ENCODE data around the gene RPL22.

RPL22 gene

DNA sequence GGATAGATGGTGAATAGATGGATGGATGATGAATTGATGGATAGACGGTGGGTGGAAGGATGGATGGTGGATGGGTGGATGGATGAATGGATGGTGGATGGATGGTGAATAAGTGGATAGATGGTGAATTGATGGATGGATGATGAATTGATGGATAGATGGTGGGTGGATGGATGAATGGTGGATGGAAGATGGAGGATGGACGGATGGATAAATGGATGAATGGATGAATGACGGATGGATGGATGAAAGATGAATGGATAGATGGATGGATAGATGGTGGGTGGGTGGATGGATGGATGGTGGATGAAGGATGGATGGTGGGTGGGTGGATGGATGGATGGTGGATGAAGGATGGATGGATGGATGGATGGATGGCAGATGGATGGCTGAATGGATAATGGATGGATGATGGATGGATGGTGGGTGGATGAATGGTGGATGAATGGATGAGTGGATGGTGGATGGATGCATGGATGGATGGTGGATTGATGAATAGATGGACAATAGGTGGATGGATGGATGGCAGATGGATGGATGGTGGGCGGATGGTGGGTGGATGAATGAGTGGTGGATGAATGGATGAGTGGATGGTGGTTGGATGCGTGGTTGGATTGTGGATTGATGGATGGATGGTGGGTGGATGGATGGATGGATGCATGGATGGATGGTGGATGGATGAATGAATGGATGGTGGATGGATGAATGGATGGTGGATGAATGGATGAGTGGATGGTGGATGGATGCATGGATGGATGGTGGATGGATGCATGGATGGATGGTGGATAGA is 24.6 kb downstream of the RPL22 start:
- H3K9me3 ChIP-seq (replicated peaks; ENCODE audit: insufficient read depth, low read length), result no peaks in the 10 kb centered on the region
- H3K36me3 ChIP-seq (replicated peaks; ENCODE audit: insufficient read depth, low read length), result no peaks in the 10 kb centered on the region
- H3K4me3 ChIP-seq (ENCODE audit: low read length), result no peak overlapping the region
- no peaks in the 10 kb centered on the region for H3K4me1 ChIP-seq (ENCODE audit: low read length)
- no peak for DNase-seq
- peaks cover 79% of the 10 kb centered on the region for H3K27me3 ChIP-seq (replicated peaks; ENCODE audit: insufficient read depth, low read length)
- H4K20me1 ChIP-seq (ENCODE audit: insufficient read depth, low read length), result no peaks in the 10 kb centered on the region
- H3F3A ChIP-seq (ENCODE audit: insufficient read depth, low read length), result no peaks in the 10 kb centered on the region
- H3K79me2 ChIP-seq (ENCODE audit: low read length), result no peaks in the 10 kb centered on the region
- H3K9ac ChIP-seq (ENCODE audit: low read length), result no peak overlapping the region
- TF ChIP-seq EZH2phosphoT487 (IDR thresholded peaks at IDR 0.05; ENCODE audit: low read length) (no peak), EZH2 (optimal IDR thresholded peaks at IDR 0.05; ENCODE audit: low read depth, low read length) (no peak)
- TF ChIP-seq, protein P1, sequence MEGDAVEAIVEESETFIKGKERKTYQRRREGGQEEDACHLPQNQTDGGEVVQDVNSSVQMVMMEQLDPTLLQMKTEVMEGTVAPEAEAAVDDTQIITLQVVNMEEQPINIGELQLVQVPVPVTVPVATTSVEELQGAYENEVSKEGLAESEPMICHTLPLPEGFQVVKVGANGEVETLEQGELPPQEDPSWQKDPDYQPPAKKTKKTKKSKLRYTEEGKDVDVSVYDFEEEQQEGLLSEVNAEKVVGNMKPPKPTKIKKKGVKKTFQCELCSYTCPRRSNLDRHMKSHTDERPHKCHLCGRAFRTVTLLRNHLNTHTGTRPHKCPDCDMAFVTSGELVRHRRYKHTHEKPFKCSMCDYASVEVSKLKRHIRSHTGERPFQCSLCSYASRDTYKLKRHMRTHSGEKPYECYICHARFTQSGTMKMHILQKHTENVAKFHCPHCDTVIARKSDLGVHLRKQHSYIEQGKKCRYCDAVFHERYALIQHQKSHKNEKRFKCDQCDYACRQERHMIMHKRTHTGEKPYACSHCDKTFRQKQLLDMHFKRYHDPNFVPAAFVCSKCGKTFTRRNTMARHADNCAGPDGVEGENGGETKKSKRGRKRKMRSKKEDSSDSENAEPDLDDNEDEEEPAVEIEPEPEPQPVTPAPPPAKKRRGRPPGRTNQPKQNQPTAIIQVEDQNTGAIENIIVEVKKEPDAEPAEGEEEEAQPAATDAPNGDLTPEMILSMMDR (IDR thresholded peaks at IDR 0.05; ENCODE audit: low read length), result no peak
- H2AFZ ChIP-seq (ENCODE audit: low read length), result no peak overlapping the region
- H3K27ac ChIP-seq (ENCODE audit: low read length), result no peak overlapping the region
- H3K4me2 ChIP-seq (ENCODE audit: low read depth, low read length), result no peak overlapping the region
- no peaks in the 10 kb centered on the region for H3K9me2 ChIP-seq (replicated peaks; ENCODE audit: insufficient read depth, low read length)

DNA sequence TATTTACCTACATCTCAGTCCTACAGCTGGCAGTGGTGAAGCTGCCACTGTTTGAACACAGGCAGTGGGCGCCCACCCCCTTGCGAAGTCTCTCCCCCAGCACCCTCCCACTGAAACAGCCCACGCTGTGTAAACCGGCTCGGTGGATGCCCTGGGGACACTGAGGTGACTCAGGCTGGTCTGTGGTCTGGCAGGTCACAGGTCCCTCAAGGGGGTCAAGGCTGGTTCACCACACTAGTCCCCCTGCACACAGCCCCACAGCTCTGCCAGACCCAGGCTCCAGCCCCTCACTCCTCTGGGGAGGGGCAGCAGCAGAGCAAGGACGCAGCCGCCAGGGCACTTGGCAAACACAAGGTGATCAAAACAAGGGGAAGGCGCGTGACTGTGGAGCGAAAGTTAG is 26.8 kb downstream of the RPL22 start:
- Histone ChIP-seq H2AFZ (ENCODE audit: low read length) (no peak overlapping the region), H3F3A (ENCODE audit: insufficient read depth, low read length) (no peaks in the 10 kb centered on the region), H3K79me2 (ENCODE audit: low read length) (no peaks in the 10 kb centered on the region), H3K4me2 (ENCODE audit: low read depth, low read length) (no peak overlapping the region), H3K36me3 (replicated peaks; ENCODE audit: insufficient read depth, low read length) (no peaks in the 10 kb centered on the region), H3K9ac (ENCODE audit: low read length) (no peak overlapping the region), H3K9me3 (replicated peaks; ENCODE audit: insufficient read depth, low read length) (no peaks in the 10 kb centered on the region), H3K27me3 (replicated peaks; ENCODE audit: insufficient read depth, low read length) (peaks cover 85% of the 10 kb centered on the region), H3K4me1 (ENCODE audit: low read length) (no peaks in the 10 kb centered on the region), H4K20me1 (ENCODE audit: insufficient read depth, low read length) (no peaks in the 10 kb centered on the region), H3K9me2 (replicated peaks; ENCODE audit: insufficient read depth, low read length) (no peaks in the 10 kb centered on the region), H3K4me3 (ENCODE audit: low read length) (no peak overlapping the region), H3K27ac (ENCODE audit: low read length) (no peak overlapping the region)
- no peak for DNase-seq
- TF ChIP-seq, protein P1 (IDR thresholded peaks at IDR 0.05; ENCODE audit: low read length), result no peak
- TF ChIP-seq EZH2phosphoT487 (IDR thresholded peaks at IDR 0.05; ENCODE audit: low read length), result no peak
- TF ChIP-seq EZH2 (optimal IDR thresholded peaks at IDR 0.05; ENCODE audit: low read depth, low read length), result no peak

DNA sequence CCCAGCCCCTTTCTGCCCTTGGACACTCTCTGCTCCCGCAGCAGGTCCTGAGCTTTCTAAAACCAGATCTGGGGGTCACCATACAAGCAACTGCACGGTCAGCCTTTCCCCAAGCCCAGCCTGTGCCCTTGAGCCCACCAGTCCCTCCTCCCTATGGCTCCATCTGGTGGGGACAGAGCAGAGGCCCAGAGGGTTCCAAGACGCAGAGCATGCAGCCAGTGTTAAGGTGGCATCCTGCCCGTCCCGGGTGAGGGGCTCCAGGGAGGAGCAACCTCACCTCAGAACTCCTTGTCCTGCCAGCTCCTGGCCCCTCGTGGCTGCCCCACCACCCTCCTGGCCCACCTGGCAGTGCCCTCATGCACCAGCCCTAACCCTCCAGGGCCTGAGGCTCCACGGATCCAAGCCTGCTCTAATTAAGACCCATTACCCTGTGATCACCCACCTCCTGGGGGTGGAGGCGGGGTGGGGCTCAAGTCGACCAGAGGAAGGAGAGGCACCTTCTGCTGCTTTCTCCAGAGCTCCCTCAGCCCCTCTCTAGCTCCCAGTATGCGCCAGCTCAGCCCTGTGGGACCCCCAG is 27.8 kb downstream of the RPL22 start:
- no peaks in the 10 kb centered on the region for H3K9me3 ChIP-seq (replicated peaks; ENCODE audit: insufficient read depth, low read length)
- no peaks in the 10 kb centered on the region for H3K9me2 ChIP-seq (replicated peaks; ENCODE audit: insufficient read depth, low read length)
- H3K9ac ChIP-seq (ENCODE audit: low read length), result no peak overlapping the region
- H3K36me3 ChIP-seq (replicated peaks; ENCODE audit: insufficient read depth, low read length), result no peaks in the 10 kb centered on the region
- no peak overlapping the region for H2AFZ ChIP-seq (ENCODE audit: low read length)
- H3K27me3 ChIP-seq (replicated peaks; ENCODE audit: insufficient read depth, low read length), result peaks cover 85% of the 10 kb centered on the region
- H3K4me2 ChIP-seq (ENCODE audit: low read depth, low read length), result no peak overlapping the region
- no peak for DNase-seq
- no peaks in the 10 kb centered on the region for H4K20me1 ChIP-seq (ENCODE audit: insufficient read depth, low read length)
- no peaks in the 10 kb centered on the region for H3K79me2 ChIP-seq (ENCODE audit: low read length)
- H3K27ac ChIP-seq (ENCODE audit: low read length), result no peak overlapping the region
- H3K4me3 ChIP-seq (ENCODE audit: low read length), result no peak overlapping the region
- no peaks in the 10 kb centered on the region for H3K4me1 ChIP-seq (ENCODE audit: low read length)
- TF ChIP-seq, protein P1 (IDR thresholded peaks at IDR 0.05; ENCODE audit: low read length), result peak; percentile 15
- no peak for TF ChIP-seq EZH2 (optimal IDR thresholded peaks at IDR 0.05; ENCODE audit: low read depth, low read length)
- H3F3A ChIP-seq (ENCODE audit: insufficient read depth, low read length), result no peaks in the 10 kb centered on the region

Data from MM.1S (cell line).